GM21717 (cell line): ENCODE results near the gene CDH4.

Experiments used
- ATAC-seq: cut with Tn5 transposase; IDR thresholded peaks from one replicate; pipeline ENCODE4 v1.9.1; 2021; ENCODE audit warnings: mild to moderate bottlenecking, moderate library complexity; ENCODE audit not compliant: unreplicated experiment

CDH4 gene

GRCh38 chr20:61911824-61912223 lies 659.8 kb downstream of the CDH4 start:
- ATAC-seq: no peak

GRCh38 chr20:61912665-61913422 lies 660.8 kb downstream of the CDH4 start:
- ATAC-seq: no peak

GRCh38 chr20:61913423-61914225 lies 661.6 kb downstream of the CDH4 start:
- ATAC-seq: no peak

GRCh38 chr20:61915101-61915500 lies 663.0 kb downstream of the CDH4 start:
- ATAC-seq: no peak

- ATAC-seq: no peak
These were observed 664.3 kb downstream of the CDH4 start for GRCh38 chr20:61916318-61916891.

GRCh38 chr20:61917474-61918145 lies 665.5 kb downstream of the CDH4 start:
- no peak for ATAC-seq

GRCh38 chr20:61918548-61918947 lies 666.5 kb downstream of the CDH4 start:
- no peak for ATAC-seq

- ATAC-seq: no peak
These were observed 667.2 kb downstream of the CDH4 start for GRCh38 chr20:61919239-61919638.

GRCh38 chr20:61919675-61920365 lies 667.8 kb downstream of the CDH4 start:
- ATAC-seq: no peak

- no peak for ATAC-seq
These were observed 670.4 kb downstream of the CDH4 start for GRCh38 chr20:61922411-61922810.

- ATAC-seq: no peak
These were observed 670.9 kb downstream of the CDH4 start for GRCh38 chr20:61922936-61923335.

GRCh38 chr20:61923371-61924166 lies 671.5 kb downstream of the CDH4 start:
- no peak for ATAC-seq

GRCh38 chr20:61924211-61924857 lies 672.3 kb downstream of the CDH4 start:
- no peak for ATAC-seq

GRCh38 chr20:61924858-61925554 lies 672.9 kb downstream of the CDH4 start:
- ATAC-seq: no peak

GRCh38 chr20:61925555-61926252 lies 673.6 kb downstream of the CDH4 start:
- ATAC-seq: no peak

GRCh38 chr20:61926253-61926613 lies 674.2 kb downstream of the CDH4 start:
- ATAC-seq: no peak

GRCh38 chr20:61926796-61927192 lies 674.7 kb downstream of the CDH4 start:
- ATAC-seq: no peak

- no peak for ATAC-seq
These were observed 675.2 kb downstream of the CDH4 start for GRCh38 chr20:61927193-61927825.
